Right lobe of liver (tissue), 6 donors: ENCODE data around the gene TPRKB. TPM values are rescaled to one million over a fixed set of nuclear protein-coding genes. Genes with fewer than 3 reads are reported as not detected.
"Not testable (repeated sequence)": the region's sequence is repeated elsewhere in the genome, so short reads cannot be mapped to it uniquely, and the experiment has no call there.

Experiments used
- ATAC-seq, 4 donors: fragments of 200-7000 bp; cut with Tn5 transposase; one replicate each; pipeline ENCODE4 v1.9.1; 2020; ENCODE audit warnings: mild to moderate bottlenecking in 4 of 4, moderate library complexity in 4 of 4
- DNase-seq, 3 donors: peaks; one replicate each; pipeline ENCODE4 v3.0.0-alpha.2; 2020
- H3K27ac ChIP-seq, 3 donors: fragments of 200-600 bp; one replicate each; pipeline ENCODE4 v1.8.0; 2022
- H3K27me3 ChIP-seq, 2 donors: fragments of 200-600 bp; one replicate each; pipeline ENCODE4 v1.8.0; 2022
- H3K36me3 ChIP-seq, 4 donors: fragments of 200-600 bp; sonication (generic) in 1 of 4; one replicate each; pipeline versions ENCODE4 v1.5.1 to v1.8.0; 2017 to 2022; ENCODE audit warnings: control low read depth in 1 of 4
- H3K4me1 ChIP-seq, 4 donors: fragments of 200-600 bp; sonication (generic) in 1 of 4; one replicate each; pipeline versions ENCODE4 v1.5.1 to v1.8.0; 2017 to 2022; ENCODE audit warnings: control low read depth in 1 of 4
- H3K4me3 ChIP-seq, 3 donors: fragments of 200-600 bp; one replicate each; pipeline ENCODE4 v1.8.0; 2022
- H3K9me3 ChIP-seq, 4 donors: fragments of 200-600 bp; sonication (generic) in 1 of 4; one replicate each; pipeline versions ENCODE4 v1.5.1 to v1.8.0; 2017 to 2022; ENCODE audit warnings: control low read depth in 1 of 4
- CTCF ChIP-seq, 4 donors: fragments of 200-600 bp in 3 of 4; fragments of 450-650 bp in 1 of 4; IDR thresholded peaks; one replicate each; pipeline versions ENCODE4 v1.5.1 to v1.8.0; 2016 to 2022; ENCODE audit warnings: antibody characterized with exemption in 4 of 4, mild to moderate bottlenecking in 2 of 4
- POLR2A ChIP-seq: fragments of 450-650 bp; IDR thresholded peaks from one replicate; pipeline ENCODE4 v1.6.1; 2017; ENCODE audit warnings: antibody characterized with exemption, mild to moderate bottlenecking
- WGBS: methylation state at CpG from one replicate; pipeline ENCODE4 v1.1.6; 2018; ENCODE audit warnings: low coverage, low lambda C conversion rate; ENCODE audit not compliant: insufficient coverage; ENCODE audit errors: missing lambda C conversion rate; 5-methylcytosine and 5-hydroxymethylcytosine counted together
- intact Hi-C, 2 donors: fragments of 100-400 bp; cut with DNase I; formaldehyde crosslinking; loops; one replicate each; pipeline versions ENCODE4 v1.11.2 to v1.14.1; 2022
- total RNA-seq, 6 experiments: library from RNA; depleted of rRNA in 2 of 6; stranded (reverse); fragments of >200 nt in 2 of 6; fragmentation: NEBNext Ultra II Directional in 3 of 6; extraction: Animal tissue kit (Norgen Biotek cat#: 25700) in 3 of 6; gene quantifications; one replicate each; pipeline versions ENCODE4 v1.1.0 to v1.2.4, GENCODE V29; 2016 to 2023
- donor health status: DM: no; HTN: yes; CAD: no.
- donor health status: DM: no; HTN: no; CAD: no.
- donor health status: DM: no; HTN: no; CAD: no.
- donor health status: DM: no; HTN: yes; CAD: no.
- donor health status: DM: no; HTN: yes; CAD: no.

The TPRKB gene
- total RNA-seq, 6 experiments from 2014 or later, result 6.9 to 19.8 (median 11.5) TPM

DNA sequence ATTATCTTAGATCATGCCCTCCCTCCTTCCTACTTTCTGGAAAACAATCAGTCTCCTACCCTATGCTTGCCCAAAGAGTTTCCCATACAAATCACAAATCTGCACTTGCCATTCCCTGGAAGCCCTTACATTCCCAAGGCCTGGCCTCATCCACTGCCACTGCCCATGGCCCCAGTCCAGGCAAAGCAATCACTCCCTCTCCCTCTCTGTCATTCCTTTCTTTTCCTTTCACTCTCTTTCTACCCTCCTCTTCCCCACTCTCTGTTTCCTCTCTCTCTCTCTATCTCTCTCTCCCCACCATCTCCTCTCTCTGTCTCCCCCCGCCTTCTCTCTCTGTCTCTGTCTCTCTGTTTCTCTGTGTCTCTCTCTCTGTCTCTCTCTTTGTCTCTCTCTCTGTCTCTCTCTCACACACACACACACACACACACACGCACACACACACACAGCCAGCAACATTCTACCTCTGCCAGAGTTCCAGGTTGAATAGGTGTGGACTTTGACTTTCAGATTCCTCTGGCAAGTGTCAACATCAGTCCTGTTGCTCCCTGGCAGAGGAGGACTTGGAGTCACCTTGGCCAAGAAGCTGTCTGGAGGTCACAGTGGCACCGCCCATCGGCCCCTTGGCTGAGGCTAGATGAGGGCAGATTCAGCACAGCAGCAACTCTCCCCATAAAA, 51.2 kb downstream of the TPRKB start:
- Histone ChIP-seq H3K4me1 (peaks cover 0 to 7% (median 0%) of the 10 kb centered on the region in 4 donors), H3K27me3 (no peaks in the 10 kb centered on the region), H3K27ac (peak overlapping the region in 1 of 3 donors; percentile 40), H3K4me3 (no peak overlapping the region), H3K36me3 (no peaks in the 10 kb centered on the region), H3K9me3 (no peaks in the 10 kb centered on the region)
- DNase-seq, result peak; percentile 48 to 87 (median 78)
- peak; percentile 92 to 96 (median 92) for ATAC-seq
- 36% methylated on average over 3 of the region's 4 CpGs for WGBS
- intact Hi-C loops, result no loop called here
- TF ChIP-seq CTCF (IDR thresholded peaks at IDR 0.05) (no peak), POLR2A (no peak)

GRCh38 chr2:73684905-73685304, 52.2 kb downstream of the TPRKB start:
- H3K4me1 ChIP-seq, H3K27ac ChIP-seq, H3K36me3 ChIP-seq, H3K9me3 ChIP-seq, H3K27me3 ChIP-seq, H3K4me3 ChIP-seq, intact Hi-C loops, DNase-seq: not testable (repeated sequence)
- ATAC-seq, result peak in 3 of 4 donors; percentile 16 to 38 (median 30)
- peak in 3 of 4 donors; percentile 17 for TF ChIP-seq CTCF (IDR thresholded peaks at IDR 0.05)
- 61% methylated on average over 5 of the region's 9 CpGs for WGBS

- ATAC-seq, intact Hi-C loops, H3K27ac ChIP-seq, H3K36me3 ChIP-seq, H3K4me3 ChIP-seq, H3K27me3 ChIP-seq, H3K4me1 ChIP-seq, DNase-seq, H3K9me3 ChIP-seq: not testable (repeated sequence)
- 67% methylated on average over 1 of the region's 1 CpG for WGBS
Measured at GRCh38 chr2:73684325-73684724, 52.8 kb downstream of the TPRKB start.

- WGBS, result 20% methylated on average over 5 of the region's 5 CpGs
- intact Hi-C loops, H3K27ac ChIP-seq, H3K27me3 ChIP-seq, H3K4me1 ChIP-seq, H3K4me3 ChIP-seq, H3K36me3 ChIP-seq, H3K9me3 ChIP-seq: not testable (repeated sequence)
- peak; percentile 43 to 67 (median 66) for TF ChIP-seq CTCF (IDR thresholded peaks at IDR 0.05)
- DNase-seq, result peak in 1 of 3 donors; percentile 54
- peak; percentile 82 to 91 (median 85) for ATAC-seq
Measured at GRCh38 chr2:73679951-73680571, 57.1 kb downstream of the TPRKB start.

Other genes with a start within 250 kb of the TPRKB start
- 10 to 100 TPM; 15.1 to 40.6 (median 32.7) TPM for gene NAT8, start 94.9 kb downstream of the TPRKB start, total RNA-seq
- 10 to 100 TPM in 2 of 6 experiments, 1 to 10 TPM in 4; 5.7 to 14.2 (median 9.1) TPM for gene DUSP11, start 42.8 kb upstream of the TPRKB start, total RNA-seq
- gene C2orf78, start 46.8 kb upstream of the TPRKB start, total RNA-seq, result under 1 TPM in 1 of 6 experiments, not detected in 5; 0.07 TPM
- gene STAMBP, start 91.6 kb upstream of the TPRKB start, total RNA-seq, result 10 to 100 TPM; 10.9 to 23.9 (median 16.9) TPM
- 10 to 100 TPM in 1 of 6 experiments, 1 to 10 TPM in 4, under 1 TPM in 1; 0.39 to 12.8 (median 1.1) TPM for gene ACTG2, start 155.7 kb upstream of the TPRKB start, total RNA-seq
- 10 to 100 TPM; 16.6 to 33.1 (median 22.6) TPM for gene DGUOK, start 189.5 kb upstream of the TPRKB start, total RNA-seq
- gene TET3, start 247.6 kb upstream of the TPRKB start, total RNA-seq, result 1 to 10 TPM; 3.7 to 6.8 (median 5.1) TPM